Lower leg skin (tissue), 4 donors: ENCODE data around the gene SECISBP2. TPM values are rescaled to one million over a fixed set of nuclear protein-coding genes. Genes with fewer than 3 reads are reported as not detected.

Source experiments
- DNase-seq, 2 donors: peaks; one replicate each; pipeline ENCODE4 v3.0.0-alpha.2; 2019; ENCODE audit warnings: low spot score in 2 of 2
- H3K4me3 ChIP-seq: fragments of 200-600 bp; sonication (generic); 2 replicates; pipeline ENCODE4 v1.5.1; 2017; ENCODE audit warnings: mild to moderate bottlenecking, low read depth; ENCODE audit not compliant: poor library complexity, severe bottlenecking
- POLR2A ChIP-seq, 2 donors: fragments of 450-650 bp; IDR thresholded peaks; one replicate each; pipeline ENCODE4 v1.6.1; 2016 to 2017; ENCODE audit warnings: antibody characterized with exemption in 2 of 2, mild to moderate bottlenecking in 1 of 2, moderate library complexity in 1 of 2
- WGBS, 2 donors: methylation state at CpG; one replicate each; pipeline ENCODE4 v1.1.5; 2018; 5-methylcytosine and 5-hydroxymethylcytosine counted together
- intact Hi-C: fragments of 100-400 bp; cut with DNase I; formaldehyde crosslinking; loops from one replicate; pipeline ENCODE4 v1.15.0; 2023; ENCODE audit warnings: low total_unique reads
- total RNA-seq, 4 donors: library from RNA; depleted of rRNA; stranded (reverse); fragments of >200 nt; gene quantifications; one replicate each; pipeline ENCODE4 v1.1.0, GENCODE V29; 2016
- TF ChIP-seq, protein P1 (sequence below), 3 donors: fragments of 450-650 bp; IDR thresholded peaks; one replicate each; pipeline ENCODE4 v1.5.1; 2016; ENCODE audit warnings: antibody characterized with exemption in 3 of 3, mild to moderate bottlenecking in 3 of 3, moderate library complexity in 2 of 3

The SECISBP2 gene
- total RNA-seq, 4 donors from 2014 or later = 38.3 to 67.3 (median 41.9) TPM

DNA sequence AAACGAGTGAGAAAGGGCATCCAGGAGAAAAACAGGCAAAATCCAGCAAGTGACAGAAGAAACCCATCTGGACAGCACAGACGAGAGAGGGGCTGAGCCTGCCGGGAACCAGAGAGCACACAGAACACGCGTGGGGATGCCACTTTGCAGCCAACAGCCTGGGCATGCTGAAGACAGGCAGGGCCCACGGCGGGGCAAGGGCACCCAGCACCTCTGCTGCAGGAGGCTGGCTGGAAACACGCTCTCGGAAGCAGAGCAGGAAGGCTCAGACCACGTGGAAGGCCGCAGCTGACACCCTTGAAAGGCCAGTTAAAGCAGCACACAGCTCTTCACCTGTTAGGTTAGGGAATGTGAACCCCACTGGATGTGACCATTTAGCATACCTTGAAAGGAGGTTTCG, 76.1 kb downstream of the SECISBP2 start:
- DNase-seq = no peak
- 88 to 91% methylated on average over 12 of the region's 12 CpGs for WGBS, 2 donors
- H3K4me3 ChIP-seq = no peak overlapping the region
- no peak for TF ChIP-seq POLR2A (IDR thresholded peaks at IDR 0.05)
- TF ChIP-seq, protein P1, sequence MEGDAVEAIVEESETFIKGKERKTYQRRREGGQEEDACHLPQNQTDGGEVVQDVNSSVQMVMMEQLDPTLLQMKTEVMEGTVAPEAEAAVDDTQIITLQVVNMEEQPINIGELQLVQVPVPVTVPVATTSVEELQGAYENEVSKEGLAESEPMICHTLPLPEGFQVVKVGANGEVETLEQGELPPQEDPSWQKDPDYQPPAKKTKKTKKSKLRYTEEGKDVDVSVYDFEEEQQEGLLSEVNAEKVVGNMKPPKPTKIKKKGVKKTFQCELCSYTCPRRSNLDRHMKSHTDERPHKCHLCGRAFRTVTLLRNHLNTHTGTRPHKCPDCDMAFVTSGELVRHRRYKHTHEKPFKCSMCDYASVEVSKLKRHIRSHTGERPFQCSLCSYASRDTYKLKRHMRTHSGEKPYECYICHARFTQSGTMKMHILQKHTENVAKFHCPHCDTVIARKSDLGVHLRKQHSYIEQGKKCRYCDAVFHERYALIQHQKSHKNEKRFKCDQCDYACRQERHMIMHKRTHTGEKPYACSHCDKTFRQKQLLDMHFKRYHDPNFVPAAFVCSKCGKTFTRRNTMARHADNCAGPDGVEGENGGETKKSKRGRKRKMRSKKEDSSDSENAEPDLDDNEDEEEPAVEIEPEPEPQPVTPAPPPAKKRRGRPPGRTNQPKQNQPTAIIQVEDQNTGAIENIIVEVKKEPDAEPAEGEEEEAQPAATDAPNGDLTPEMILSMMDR (IDR thresholded peaks at IDR 0.05) = no peak
- intact Hi-C loops = no loop called here

DNA sequence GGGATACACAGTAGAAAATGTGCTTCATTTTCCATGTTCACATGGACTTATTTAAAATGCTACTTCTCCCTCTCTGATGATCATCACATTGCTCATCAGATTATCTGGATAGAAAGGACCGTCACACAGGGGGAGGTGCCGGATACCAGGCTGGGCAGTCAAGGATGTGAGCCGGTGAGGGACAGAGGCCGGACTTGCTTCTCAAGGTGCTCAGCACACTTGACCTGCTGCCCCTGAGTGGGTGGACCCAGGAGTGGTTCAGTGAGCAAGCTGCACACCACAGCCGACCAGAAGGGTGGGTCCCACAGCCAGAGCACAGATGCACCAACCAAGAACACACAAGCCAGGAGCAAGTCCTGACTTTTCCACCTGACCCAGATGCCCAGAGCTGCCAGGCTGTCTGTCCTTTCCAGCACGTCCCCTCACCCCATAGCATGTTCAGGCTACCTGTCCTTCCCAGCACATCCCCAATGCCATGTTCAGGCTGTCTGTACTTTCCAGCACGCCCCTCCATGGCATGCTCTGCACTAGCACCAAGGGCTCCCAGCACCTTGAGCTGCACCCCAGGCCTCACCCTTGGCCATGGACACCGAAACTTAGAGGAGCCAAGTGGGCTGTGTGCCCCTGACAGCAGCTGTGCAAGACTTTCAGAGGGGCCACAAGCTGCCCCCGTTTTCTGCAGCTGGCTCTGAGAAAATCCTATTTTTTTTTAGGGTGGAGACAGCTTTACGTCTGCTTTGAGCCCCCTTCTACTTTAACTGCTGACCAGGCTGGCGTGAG, 77.8 kb downstream of the SECISBP2 start:
- intact Hi-C loops = no loop called here
- WGBS, 2 donors = 87 to 93% methylated on average over 11 of the region's 11 CpGs
- TF ChIP-seq, protein P1 (IDR thresholded peaks at IDR 0.05) = no peak
- no peak for TF ChIP-seq POLR2A (IDR thresholded peaks at IDR 0.05)
- H3K4me3 ChIP-seq = no peak overlapping the region
- DNase-seq = no peak

DNA sequence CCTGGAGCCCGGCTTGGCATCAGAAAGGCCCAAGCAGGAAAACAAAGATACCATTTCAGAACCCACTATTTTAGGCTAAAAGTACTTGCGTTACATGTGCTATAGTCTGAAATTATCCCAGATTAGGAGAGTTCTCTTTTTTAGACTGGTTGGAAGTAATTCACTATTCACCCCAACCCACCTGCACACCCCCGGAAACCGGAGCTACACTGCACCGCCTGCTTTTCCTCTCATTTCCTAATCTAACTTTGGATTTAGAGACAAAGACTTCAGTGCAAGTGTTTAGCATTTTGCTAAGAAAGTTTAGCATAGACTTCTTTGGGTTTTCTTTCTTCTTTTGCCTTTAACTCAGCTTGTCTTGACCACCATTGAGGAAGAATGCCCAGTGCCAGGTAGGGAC, 79.2 kb downstream of the SECISBP2 start:
- TF ChIP-seq POLR2A (IDR thresholded peaks at IDR 0.05) = no peak
- TF ChIP-seq, protein P1 (IDR thresholded peaks at IDR 0.05) = no peak

DNA sequence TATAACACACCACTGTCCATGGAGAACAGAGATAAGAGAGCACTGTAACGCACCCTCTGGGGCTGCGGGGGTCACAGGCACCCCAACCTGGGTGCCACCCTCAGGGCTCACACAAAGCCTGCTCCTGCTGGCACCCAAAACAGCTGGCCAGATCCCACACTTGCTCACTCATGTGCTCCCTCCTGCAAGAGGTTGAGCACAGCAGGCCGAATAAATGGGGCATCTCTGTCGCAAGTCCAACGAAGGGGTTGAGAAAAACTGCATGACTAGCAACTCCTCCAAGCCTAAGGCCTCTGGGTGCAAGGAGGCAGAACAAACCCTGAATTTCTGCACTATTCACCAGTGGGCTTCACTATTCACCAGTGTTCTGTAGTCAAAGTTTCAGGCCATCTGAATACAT, 80.3 kb downstream of the SECISBP2 start:
- intact Hi-C loops = no loop called here
- TF ChIP-seq, protein P1 (IDR thresholded peaks at IDR 0.05) = no peak
- no peak for TF ChIP-seq POLR2A (IDR thresholded peaks at IDR 0.05)
- 96 to 98% methylated on average over 5 of the region's 5 CpGs for WGBS, 2 donors
- no peak overlapping the region for H3K4me3 ChIP-seq
- DNase-seq = no peak

More for the DNA sequence above, 79.2 kb downstream of the SECISBP2 start:
- no peak for DNase-seq
- intact Hi-C loops = no loop called here
- 91 to 97% methylated on average over 5 of the region's 5 CpGs for WGBS, 2 donors
- no peak overlapping the region for H3K4me3 ChIP-seq

DNA sequence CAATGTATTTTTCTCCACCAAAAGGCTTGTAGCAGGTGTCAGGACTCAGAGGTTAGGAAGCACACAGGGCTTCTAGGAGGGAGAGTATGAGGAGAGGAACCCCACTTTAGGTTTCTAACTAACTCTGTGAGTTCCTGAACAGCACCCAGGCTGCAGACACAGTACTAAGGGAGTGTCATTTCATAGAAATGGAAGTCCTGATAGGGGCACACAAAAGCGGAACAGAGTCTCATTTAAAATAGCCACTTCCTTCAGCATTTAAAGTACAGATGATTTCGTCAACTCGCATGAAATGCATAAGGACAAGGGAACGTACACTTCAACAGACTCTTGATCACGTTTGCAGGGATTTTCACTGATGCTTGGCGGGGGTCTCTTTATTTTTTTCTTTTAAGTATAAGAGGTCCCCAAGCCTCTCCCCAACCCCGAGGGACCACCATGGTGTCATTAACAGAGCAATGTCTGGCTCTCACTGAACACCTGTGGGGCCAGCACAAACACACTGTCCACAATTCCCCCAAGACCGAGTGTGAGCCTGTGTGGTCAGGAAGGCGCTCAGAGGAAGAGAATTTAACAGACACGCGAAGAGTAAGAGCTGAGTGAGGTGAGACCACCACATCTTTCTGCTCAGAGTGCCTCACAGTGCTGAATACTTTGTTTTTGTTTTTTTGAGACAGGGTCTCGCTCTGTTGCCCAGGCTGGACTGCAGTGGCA, 82.3 kb downstream of the SECISBP2 start:
- H3K4me3 ChIP-seq = no peak overlapping the region
- intact Hi-C loops = no loop called here
- WGBS, 2 donors = 91 to 92% methylated on average over 12 of the region's 12 CpGs
- no peak for DNase-seq
- TF ChIP-seq, protein P1 (IDR thresholded peaks at IDR 0.05) = no peak
- no peak for TF ChIP-seq POLR2A (IDR thresholded peaks at IDR 0.05)
